PFSK-1 (cell line): ENCODE data around the gene IQGAP2.

Experiments
- POLR2AphosphoS5 ChIP-seq: IDR thresholded peaks from 2 replicates; pipeline ENCODE4 v1.6.1; 2012; ENCODE audit warnings: low read depth, mild to moderate bottlenecking, control low read depth, low read length, moderate library complexity
- SIN3A ChIP-seq: IDR thresholded peaks from 2 replicates; pipeline ENCODE4 v1.6.1; 2012; ENCODE audit warnings: mild to moderate bottlenecking, low read length, moderate library complexity, borderline replicate concordance; ENCODE audit not compliant: insufficient read depth
- TAF1 ChIP-seq: IDR thresholded peaks from 2 replicates; pipeline ENCODE4 v1.6.1; 2012; ENCODE audit warnings: low read length, control low read depth, borderline replicate concordance; ENCODE audit not compliant: insufficient read depth
- TF ChIP-seq, protein P1 (sequence below), 2 experiments: IDR thresholded peaks; 2 replicates each; pipeline versions ENCODE4 v1.6.1 to v1.8.0; 2011 to 2012; ENCODE audit warnings: low read depth in 2 of 2, low read length in 2 of 2, control low read depth in 1 of 2, inconsistent platforms in 1 of 2, mild to moderate bottlenecking in 1 of 2, moderate library complexity in 1 of 2; ENCODE audit not compliant: insufficient read depth in 1 of 2

- TF ChIP-seq, protein P1, sequence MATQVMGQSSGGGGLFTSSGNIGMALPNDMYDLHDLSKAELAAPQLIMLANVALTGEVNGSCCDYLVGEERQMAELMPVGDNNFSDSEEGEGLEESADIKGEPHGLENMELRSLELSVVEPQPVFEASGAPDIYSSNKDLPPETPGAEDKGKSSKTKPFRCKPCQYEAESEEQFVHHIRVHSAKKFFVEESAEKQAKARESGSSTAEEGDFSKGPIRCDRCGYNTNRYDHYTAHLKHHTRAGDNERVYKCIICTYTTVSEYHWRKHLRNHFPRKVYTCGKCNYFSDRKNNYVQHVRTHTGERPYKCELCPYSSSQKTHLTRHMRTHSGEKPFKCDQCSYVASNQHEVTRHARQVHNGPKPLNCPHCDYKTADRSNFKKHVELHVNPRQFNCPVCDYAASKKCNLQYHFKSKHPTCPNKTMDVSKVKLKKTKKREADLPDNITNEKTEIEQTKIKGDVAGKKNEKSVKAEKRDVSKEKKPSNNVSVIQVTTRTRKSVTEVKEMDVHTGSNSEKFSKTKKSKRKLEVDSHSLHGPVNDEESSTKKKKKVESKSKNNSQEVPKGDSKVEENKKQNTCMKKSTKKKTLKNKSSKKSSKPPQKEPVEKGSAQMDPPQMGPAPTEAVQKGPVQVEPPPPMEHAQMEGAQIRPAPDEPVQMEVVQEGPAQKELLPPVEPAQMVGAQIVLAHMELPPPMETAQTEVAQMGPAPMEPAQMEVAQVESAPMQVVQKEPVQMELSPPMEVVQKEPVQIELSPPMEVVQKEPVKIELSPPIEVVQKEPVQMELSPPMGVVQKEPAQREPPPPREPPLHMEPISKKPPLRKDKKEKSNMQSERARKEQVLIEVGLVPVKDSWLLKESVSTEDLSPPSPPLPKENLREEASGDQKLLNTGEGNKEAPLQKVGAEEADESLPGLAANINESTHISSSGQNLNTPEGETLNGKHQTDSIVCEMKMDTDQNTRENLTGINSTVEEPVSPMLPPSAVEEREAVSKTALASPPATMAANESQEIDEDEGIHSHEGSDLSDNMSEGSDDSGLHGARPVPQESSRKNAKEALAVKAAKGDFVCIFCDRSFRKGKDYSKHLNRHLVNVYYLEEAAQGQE (IDR thresholded peaks at IDR 0.05; ENCODE audit: insufficient read depth in 1 of 2, low read depth in 2 of 2, low read length in 2 of 2): no peak
- TF ChIP-seq SIN3A (no peak), POLR2AphosphoS5 (no peak), TAF1 (no peak)
Measured at GRCh38 chr5:76641514-76642120, 238.5 kb downstream of the IQGAP2 start.
